Activated CD4-positive, alpha-beta T cell treated with anti-CD3 and anti-CD28 coated beads, Interleukin-2, Interleukin-6, amounts not matched to agents 100 ng/mL and 50 ng/mL, durations not matched to agents 16 hours and 8 hours (primary cell): ENCODE measurements around the gene EPHB6.

Source experiments
- DNase-seq: peaks from one replicate; pipeline ENCODE4 v3.0.0-alpha.2; 2020

EPHB6 gene

DNA sequence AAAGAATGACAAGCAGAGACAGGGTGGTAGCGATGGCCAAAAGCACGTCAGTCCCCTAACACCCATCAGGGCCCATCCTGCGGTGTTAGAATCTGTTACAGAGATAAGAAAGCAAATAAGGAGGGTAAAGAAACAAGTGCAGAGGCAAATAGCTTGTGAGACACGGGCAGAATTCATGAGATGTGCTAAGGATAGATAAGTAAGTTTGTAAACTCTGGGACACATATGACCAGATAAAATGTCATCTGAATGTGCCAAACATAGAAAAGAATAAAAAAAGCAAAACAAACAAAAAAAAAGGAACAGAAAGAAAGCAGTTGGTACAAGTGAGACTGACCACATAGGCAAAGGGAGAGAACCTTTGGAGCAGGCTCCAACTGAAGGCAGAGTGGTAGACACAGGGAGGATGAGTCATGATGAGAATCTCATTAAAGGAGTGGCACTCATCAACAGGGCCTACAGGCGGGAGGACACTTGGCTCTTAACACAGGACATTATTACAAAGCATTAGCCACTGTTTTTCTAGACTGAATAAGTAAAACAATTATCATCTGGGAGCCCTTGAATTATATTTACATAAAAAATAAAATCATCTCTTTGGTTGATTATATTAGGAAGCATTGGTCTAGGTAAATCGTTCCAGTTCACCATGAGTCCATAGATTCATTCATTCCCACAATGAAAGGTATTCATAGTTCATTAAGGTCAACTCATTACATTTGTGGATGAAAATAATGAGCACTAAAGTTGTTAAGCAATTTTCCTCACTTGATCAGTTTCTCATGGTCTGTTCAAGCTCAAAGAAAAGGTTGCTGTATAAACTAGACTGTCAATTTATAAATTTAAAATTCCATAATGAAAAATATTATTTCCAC lies 21.5 kb upstream of the EPHB6 start:
- no peak for DNase-seq

DNA sequence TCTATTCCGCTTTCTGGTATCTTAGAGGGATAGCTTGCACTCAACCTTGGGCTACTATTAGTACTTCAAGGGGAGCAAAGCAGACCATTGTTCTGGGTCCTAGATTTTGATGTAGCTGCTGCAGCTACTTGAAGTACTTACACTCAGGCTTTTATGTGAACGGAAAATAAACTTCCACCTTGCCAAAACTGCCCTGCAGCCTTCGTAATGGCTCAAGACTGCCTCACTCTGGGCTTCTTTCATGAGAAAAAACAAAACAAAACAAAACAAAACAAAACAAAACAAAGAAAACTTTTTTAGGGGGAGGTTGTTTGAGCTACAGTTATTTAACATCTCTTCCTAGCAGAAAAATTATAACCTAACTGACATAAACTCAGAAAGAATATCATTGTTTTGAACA lies 19.4 kb upstream of the EPHB6 start:
- no peak for DNase-seq

DNA sequence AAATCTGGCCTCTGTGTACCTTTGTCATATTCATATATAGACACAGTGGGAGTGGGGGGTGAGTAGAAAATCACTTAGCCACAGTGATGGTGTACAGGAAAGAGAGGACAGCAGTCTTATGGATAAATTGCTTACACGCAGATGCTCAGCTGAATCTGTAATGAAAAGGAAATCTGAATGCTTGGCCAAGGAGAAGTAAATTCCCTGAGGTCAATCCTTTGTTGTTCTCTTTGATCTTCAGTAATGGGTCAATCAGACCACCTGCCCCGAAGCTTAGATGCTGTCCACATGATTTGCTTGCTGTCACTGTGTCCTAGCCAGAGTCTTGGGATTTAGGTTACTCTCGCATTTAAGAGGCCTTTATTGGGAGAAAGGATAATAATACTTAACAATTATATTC lies 18.4 kb upstream of the EPHB6 start:
- no peak for DNase-seq

DNA sequence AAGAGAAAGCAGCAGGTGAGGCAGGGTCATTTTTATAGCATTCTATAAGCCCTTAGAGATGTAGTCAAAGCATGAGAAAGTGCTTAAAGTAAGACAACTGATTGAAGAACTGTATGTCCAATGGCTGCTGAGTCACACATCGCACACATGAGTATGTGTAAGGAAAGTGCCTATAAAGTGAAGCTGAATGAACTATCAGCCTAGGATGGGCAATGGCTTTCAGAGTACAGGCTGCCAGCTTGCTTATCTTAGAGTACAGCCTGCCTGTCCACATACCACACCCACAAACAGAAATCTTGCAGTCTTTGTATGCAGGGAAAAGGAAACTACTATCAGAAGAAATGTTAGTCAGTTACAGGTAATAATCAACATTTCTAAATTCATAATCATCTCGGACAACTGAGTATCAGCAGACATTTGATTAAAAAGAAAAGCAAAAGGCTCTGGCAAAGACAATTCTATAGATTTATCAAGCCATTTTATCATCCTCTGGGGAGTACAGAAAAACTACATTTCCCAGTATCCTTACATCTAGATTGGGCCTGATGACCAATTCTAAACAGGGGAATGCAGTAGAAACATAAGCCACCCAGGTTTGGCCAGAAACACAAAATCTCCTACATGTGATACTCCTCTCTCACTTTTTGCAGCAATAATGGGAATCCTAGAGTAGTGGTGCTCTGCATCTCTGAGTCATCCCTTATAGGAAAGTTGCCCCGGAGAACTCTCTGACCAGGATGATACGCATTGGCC lies 16.2 kb upstream of the EPHB6 start:
- no peak for DNase-seq

DNA sequence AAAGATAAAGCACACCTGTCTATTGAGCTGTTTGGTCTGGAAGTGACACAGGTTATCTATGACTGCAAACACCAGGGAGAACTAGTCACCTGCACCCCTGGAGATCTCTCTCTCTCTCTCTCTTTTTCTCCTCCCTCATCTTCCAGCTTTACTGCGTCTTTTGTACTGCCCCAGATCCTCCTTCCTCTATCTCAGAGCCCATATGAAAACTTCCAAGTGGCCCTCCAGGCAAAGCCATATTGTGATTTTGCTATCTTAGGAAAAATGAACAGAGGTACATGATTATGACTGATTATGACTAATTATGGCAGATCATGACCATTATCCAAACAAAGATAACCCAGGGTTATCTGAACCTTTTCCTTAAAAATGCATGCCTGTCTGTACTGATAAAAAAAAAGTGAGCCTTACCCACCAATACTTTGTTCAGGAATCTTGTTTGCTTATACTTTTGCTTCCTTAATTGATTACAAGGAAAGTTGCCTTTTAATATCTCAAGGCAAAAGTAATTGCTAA lies 12.6 kb upstream of the EPHB6 start:
- no peak for DNase-seq

DNA sequence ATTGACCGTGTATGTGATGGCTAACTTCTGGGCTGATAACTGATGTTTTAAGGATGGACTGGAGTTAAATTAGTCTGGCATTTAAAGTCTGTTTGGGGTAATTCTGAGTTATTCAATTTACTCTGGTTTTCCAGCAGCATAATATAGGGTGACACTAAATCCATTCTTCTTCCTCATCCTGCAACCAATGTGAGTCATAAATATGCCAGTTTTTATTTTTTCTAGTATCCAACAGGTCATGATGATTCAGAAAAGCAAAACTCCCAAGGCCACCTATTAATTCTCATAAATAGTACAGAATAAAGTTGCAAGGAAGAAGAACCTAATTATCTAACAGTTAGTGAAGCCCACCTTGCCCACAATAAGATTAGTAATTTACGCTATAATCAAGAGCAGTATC lies 7.5 kb upstream of the EPHB6 start:
- DNase-seq, result no peak

DNA sequence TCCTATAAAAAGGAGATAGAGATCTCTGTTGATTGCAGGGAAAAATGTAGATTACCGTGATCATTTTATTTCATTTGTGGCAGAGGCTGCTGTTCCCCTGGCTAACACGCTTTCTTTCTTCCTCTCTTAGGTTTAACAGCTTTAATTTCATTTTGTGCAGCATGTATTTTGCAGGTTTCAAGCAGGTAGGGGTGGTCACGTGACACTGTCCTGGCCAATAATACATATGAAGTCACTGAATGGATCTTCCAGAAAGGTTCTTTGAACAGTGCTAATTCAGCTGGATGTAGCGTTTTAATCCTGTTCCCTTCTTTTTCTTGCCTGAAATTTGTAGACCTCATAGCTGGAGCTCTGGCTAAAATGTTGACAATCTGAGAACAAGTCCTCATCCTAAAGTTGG lies 3.6 kb upstream of the EPHB6 start:
- DNase-seq, result no peak

DNA sequence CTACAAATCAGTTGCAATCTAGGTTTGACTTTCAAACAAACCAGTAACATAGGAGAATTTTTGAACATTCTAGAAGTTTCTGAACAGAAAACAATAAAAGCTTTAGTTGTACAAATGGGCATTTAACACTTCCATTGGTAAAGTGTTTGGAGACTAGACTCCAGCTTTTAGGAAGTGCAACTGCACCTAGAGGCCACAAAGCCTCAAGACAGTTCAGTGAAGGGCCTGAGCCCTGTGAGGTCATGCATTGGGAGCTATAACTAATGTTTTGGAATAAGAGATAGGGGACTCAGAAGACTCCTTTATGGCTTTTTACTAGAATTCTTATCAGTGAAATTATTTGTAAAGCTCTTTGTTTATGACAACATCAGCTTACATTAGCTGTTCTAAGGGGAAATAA lies 3.0 kb upstream of the EPHB6 start:
- DNase-seq, result no peak

DNA sequence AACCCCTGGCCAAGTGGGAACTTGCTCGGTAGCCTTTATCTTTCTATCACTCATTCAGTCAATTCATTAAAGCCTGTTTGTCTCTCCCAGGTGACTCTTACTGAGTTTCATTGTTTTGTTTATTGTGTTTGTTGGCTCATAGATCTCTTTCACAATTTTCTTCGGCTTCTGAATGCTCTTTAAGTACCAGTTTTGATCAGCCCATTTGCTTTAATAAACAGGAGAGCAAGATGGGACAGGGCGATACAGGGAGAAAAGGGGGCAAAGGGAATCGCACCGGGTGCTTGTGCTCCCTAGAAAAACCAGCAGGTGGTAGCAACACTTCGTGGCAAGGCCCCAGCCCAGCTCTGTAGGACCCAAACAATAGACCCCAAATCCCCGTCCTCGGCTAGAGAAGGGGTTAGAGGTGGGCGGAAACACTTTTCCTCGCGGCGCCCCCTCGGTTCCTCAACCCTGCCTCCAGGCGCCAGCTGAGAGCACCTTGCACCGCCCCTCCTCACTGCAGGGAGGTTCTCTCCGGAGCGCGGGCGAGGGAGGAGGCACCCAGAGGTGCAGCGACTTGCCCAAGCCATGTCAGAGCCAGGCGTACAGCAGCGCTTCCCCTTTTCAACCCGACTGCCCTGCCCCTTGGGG lies 1.0 kb upstream of the EPHB6 start:
- peak; percentile 70 for DNase-seq

DNA sequence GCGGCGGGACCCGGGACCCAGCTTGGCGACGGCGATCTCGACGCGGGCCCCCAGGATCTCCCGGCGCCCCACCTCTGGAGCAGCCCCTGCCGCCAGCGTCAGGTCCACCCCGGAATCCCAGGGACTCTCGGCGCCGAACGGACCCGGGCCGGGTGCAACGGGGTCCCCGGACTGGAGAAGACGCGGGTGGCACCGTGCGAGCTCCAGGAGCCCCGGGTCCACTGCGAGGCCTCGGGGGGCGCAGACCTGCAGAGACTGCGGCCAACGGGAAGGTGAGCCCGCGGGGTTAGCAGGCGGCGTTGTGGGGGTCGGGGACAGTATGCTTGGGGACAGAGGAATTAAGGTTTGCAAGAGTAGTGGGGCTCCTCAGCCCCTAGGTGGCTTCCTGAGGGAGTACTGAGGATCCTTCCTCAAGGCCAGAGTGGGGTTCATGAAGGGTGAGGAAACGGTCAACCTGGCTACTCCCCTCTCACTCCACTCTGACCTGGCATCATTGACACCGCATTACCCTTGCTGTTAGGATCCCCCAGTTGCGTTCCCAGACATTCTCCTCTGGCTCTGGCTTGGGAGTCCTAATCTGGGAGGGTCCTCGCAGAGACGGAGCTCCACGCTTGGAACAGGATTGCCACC lies 353 bp downstream of the EPHB6 start:
- no peak for DNase-seq

DNA sequence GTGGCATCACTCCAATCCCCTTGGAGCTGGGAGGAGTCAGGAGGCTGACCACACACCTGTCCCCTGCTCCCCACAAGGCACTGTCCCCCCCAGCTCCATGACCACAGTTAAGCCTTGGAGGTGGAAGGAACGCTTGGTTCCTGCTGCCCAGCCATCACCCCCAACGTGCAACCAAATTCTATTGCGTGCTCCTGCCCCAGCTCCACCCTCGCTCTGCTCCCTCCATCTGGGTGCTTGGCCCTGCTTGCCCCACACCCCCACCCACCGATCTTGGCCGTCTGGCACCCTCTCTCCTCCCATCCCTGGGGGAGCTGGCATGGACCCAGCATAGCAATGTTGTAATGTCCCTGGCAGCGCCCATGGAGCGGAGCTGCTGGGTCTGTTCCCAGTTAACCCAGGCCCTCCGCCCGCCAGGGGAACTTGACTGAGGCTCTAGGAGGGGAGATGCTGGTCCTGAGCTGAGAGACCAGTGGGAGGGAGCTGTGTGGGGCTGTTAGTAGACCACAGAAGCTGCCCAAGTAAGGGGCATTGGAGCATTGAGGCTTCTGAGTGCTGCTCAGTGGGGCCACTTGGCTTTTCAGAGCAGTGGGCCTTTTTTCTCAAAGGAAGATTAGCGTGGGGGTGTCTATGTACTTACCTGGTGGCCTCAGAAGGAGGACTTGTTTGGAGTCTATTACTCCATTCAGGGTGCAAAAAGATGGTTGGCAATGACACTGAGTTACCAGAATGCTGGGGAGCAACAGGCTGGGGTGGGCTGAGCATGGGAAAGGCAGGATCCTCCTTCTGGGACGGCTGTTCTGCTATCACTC lies 1.1 kb downstream of the EPHB6 start:
- DNase-seq, result no peak

DNA sequence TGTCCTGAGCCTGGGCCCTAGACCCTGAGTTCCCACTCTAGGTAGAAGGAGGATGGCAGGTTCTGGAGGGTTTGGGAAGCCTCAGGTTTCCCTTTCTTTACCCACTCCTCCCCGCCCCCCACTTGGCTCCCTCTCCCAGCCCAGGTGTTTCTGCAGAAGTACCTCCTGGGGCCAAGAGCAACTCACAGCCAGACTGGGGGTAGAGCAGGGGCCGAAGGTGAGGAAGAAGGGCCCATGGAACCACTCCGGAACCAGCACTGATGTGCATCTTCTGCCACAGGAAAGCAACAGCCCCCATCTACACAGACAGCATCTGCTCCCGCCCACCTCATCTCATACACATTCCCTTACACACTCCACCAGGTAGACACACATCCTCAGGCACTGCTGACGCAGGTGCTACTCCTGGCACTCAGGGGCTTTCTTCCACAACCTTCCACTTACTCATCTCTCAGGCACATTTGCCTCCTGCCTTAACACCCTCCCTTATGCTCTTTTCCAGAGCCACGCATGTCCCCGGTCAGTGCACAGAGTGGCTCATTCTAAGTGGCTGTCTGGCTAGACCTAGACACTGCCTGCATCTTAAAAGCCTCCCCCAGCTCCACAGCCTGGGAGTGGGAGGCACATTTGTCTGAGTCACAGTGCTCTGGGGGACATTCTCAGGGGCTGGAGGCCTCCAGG lies 1.8 kb downstream of the EPHB6 start:
- no peak for DNase-seq

DNA sequence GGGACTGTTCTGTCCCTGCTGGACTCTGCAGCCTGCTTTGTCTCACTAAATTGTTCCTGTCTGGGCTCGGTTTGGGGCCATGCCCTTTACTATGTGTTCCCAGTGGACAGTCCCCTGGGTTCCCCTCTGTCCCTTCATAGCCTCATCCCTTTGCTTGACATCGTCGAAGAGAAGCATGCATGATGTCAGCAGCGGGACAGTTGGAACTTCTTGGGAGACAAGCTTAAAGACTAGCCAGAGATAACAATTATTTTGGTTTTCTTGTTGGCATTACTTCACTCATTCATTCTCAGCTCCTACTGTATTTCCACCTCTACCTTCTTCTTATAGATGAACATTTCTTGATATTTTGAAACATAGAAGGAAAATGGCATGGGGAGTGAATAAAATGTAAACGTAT lies 2.7 kb downstream of the EPHB6 start:
- no peak for DNase-seq

DNA sequence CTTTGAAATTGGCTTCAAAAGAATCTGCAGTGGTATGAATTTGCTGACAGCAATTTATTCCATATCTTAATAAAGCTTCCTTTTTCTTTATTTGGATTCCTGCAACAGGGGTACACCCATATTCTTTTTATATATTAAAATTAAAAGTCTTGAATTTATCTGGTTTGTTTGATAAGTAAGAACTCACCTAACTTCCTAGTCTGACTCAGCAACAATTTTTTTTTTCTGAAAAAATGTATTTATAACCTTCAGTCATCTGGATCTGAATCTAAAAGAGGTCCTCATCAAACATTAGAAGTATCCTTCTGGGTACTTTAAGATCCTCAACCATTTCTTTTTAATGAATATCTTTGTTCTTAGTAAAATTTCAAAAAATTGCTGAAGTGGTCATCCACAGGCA lies 4.5 kb downstream of the EPHB6 start:
- no peak for DNase-seq

DNA sequence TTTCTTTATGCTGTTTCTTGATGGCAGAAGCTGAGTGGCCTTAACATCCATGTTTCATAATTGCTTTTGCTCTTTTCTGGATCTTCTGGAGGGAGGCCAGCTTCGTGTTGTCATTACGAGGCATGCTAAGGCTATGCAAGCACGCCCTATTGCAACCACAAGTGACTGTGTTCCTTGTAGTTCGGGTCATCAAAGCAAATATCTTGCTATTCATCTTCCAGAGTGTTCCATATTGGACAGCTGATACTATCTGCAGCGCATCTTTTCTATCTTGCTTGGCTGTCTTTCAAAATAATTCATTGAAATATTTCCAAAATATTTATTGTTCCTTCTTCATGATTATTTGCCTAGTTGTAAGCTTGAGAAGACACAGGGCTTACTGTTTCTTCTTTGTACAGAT lies 5.0 kb downstream of the EPHB6 start:
- no peak for DNase-seq

DNA sequence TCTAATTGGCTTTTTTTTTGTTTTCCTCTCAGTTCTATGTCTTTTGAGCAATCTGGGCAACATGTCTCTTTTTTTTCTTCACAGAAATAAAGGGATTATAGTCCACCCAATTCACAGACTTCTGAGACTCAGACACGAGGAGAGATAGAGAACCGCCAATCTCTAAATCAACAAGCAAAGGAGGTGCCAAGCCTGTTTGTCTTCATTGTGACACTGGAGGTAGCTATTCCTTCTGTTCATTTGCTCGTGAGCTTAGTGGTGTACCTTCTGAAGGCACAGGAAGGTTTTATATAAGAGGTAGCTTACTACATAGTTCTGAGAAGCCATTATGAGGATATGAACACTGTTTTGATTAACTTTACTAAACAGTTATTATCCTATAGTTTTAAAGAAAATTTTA lies 6.1 kb downstream of the EPHB6 start:
- DNase-seq, result no peak

DNA sequence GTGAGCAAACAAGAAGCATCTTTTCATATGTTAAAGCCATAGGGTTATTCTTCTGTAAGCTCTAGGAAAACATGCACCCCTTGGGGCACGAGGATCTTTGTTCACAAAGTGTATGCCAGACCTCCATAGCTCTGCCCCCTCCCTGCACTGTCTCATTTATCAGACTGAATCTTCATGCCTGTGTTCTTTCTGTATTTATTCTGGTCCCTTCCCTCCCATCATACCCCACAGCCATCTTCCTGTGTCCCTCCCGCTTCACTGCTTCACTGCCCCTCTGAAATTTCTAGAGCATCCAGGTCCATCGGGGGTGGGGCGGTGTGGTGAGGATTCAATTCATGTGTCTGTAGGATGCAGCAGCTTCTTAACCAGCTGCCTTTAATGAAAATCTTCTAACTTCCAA lies 7.5 kb downstream of the EPHB6 start:
- no peak for DNase-seq

DNA sequence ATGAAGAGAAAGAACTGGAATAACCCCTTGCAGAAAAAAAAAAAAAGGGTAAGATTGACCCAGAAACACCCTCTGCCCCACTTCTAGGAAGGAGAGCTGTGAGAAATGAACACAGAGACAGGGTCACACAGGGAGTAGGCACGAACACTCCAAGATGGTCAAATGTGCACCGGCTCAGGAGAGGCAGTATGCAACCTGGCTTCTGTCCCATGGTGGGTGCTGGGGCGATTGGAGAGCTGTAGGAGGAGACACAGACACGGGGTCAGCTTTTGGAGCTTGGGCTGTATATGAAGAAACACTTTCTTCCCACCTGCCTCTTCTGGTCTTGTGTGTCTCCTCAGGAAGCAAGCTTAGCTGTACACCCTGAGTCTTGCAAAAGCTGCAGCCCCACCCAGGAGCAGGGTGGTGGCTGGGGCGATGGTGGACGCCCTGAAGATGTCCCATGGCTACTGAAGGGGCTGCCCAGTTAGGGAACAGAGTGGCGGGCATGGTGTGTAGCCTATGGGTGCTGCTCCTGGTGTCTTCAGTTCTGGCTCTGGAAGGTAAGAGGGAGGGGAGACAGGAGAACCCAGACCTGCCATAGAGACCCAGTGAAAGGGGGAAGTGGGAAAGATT lies 8.0 kb downstream of the EPHB6 start:
- DNase-seq, result no peak

DNA sequence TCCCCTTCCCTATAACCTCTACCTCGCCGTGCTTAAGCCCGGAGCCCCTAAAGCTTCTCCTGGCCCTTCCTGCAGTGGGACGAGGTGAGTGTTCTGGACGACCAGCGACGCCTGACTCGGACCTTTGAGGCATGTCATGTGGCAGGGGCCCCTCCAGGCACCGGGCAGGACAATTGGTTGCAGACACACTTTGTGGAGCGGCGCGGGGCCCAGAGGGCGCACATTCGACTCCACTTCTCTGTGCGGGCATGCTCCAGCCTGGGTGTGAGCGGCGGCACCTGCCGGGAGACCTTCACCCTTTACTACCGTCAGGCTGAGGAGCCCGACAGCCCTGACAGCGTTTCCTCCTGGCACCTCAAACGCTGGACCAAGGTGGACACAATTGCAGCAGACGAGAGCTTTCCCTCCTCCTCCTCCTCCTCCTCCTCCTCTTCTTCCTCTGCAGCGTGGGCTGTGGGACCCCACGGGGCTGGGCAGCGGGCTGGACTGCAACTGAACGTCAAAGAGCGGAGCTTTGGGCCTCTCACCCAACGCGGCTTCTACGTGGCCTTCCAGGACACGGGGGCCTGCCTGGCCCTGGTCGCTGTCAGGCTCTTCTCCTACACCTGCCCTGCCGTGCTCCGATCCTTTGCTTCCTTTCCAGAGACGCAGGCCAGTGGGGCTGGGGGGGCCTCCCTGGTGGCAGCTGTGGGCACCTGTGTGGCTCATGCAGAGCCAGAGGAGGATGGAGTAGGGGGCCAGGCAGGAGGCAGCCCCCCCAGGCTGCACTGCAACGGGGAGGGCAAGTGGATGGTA lies 9.2 kb downstream of the EPHB6 start:
- no peak for DNase-seq

DNA sequence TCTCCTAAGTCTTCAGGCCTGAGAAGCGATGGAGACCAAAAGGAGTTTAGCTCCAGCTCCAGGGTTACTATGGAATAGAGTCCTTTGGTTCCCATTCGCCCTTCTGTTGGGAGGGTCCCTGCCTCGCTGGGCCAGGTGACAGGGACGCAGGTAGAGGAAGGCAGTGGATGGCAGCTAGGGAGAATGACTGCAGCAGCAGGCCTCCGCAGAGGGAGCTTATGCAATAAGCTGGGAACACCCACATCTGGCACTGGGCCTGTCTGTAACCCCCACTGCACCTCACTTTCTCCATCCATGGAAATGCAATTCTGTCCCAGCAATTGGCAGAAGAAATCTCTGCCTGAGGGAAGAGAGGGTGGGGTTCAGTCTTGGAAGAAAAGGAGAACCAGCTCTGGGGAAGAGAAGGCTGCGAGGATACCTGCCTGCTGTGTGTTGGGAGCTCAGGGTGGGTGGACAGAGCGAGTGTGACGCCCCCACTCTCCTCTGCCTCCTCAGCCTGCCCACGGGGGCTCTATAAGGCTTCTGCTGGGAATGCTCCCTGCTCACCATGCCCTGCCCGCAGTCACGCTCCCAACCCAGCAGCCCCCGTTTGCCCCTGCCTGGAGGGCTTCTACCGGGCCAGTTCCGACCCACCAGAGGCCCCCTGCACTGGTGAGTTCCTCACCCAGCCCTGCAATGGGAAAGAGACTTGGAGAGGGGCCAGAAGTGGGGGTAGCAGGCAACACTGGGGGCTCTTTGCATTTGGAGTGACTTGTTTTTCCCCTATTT lies 10.3 kb downstream of the EPHB6 start:
- no peak for DNase-seq
